GM18519 (cell line): ENCODE measurements around the gene GATA5.

Source experiments
- ATAC-seq: cut with Tn5 transposase; IDR thresholded peaks from one replicate; pipeline ENCODE4 v1.9.1; 2021; ENCODE audit warnings: mild to moderate bottlenecking, moderate library complexity; ENCODE audit not compliant: unreplicated experiment, low FRiP score

Gene GATA5, protein sequence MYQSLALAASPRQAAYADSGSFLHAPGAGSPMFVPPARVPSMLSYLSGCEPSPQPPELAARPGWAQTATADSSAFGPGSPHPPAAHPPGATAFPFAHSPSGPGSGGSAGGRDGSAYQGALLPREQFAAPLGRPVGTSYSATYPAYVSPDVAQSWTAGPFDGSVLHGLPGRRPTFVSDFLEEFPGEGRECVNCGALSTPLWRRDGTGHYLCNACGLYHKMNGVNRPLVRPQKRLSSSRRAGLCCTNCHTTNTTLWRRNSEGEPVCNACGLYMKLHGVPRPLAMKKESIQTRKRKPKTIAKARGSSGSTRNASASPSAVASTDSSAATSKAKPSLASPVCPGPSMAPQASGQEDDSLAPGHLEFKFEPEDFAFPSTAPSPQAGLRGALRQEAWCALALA

DNA sequence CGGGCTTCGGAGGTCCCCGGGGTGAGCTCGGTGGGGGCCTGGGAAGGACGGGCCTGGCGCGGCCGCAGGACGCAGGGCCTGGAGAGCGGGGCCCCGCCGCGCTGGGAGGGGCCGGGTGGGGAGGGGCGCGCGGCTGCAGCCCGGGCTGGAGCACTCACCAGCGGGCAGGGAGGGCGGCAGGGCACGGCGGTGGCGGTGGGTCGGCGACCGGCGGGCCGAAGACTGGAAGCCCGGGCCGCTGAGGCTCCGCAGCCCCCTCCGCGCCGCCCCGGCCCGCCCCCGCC, at the start of gene GATA5:
TSS of gene GATA5 (minus strand) at position 224 of the 284 bp plus-strand sequence. CDS start 474 bp downstream, outside the sequence.
- no peak for ATAC-seq

DNA sequence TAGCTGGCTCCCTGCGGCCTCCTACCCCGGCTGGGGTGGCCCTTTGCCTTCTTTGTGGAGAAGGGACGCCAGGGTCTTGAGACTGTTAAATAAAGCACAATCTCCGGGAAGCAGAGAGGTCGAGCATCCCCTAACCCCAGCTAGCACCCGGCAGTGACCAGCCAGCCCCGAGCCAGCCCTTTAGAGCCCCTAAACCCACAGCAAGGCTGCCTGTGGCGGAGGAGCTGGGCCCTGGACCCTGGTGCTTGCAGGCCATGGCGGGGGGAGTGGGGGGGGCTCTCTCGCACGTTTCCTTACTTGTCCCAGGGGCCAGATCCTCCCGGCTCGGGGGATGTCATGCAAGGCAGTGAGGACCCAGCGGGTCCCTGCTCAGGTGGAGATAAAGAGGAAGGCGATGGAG, 49.2 kb upstream of the GATA5 start:
- no peak for ATAC-seq

DNA sequence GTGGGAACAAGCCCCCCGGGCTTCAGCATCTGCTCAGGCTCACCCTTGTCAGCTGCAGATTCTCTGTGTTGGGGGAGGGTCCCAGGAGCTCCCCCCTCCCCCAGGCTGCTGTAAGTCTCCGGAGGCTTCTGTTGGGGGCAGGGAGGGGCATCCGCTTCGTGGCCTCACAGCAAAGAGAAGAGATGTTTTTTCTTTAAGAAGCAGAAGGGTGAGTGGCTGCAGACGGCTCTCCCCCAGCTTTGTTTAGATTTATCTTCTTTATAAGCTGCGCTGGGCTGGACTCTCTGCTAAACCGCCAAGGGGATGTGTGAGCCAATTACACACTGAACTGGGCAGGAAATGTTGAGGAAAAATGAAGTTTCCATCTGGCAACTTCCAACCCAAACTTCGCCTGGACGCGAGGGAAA, 48.7 kb upstream of the GATA5 start:
- no peak for ATAC-seq

DNA sequence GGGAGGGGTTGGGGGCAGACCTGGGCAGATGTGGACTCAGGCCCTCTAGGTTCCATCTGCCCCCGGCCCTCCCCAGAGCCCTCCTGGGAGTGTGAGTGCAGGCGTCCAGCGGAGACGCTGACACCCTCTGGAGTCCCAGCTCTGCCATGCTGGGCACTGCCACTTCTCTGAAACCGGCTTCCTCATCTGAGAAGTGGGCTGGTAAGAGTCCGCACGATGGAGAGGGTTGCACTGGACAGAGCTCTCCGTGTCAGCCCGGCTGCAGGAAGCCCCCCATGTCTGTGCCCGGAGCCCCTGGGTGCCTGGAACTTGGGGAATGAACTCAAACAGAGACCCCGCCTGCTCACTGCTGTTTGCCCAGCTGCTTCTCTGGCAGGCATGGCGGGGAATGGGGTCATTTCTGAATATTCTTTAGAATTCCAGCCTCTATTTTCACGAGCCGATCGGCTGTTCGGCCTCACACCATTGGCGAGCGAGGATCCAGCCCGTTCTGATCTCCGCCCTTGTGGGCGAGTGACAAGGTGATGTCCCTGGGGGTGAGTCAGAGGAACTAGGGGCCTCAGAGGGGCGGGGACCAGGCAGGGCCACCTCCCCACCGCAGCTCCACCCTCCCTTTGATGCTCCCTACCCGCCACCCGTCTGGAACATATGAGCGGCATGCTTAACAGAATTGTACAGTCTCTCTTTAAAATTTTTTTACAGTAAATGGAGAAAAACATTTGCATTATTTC, 47.8 kb upstream of the GATA5 start:
- ATAC-seq, result no peak

DNA sequence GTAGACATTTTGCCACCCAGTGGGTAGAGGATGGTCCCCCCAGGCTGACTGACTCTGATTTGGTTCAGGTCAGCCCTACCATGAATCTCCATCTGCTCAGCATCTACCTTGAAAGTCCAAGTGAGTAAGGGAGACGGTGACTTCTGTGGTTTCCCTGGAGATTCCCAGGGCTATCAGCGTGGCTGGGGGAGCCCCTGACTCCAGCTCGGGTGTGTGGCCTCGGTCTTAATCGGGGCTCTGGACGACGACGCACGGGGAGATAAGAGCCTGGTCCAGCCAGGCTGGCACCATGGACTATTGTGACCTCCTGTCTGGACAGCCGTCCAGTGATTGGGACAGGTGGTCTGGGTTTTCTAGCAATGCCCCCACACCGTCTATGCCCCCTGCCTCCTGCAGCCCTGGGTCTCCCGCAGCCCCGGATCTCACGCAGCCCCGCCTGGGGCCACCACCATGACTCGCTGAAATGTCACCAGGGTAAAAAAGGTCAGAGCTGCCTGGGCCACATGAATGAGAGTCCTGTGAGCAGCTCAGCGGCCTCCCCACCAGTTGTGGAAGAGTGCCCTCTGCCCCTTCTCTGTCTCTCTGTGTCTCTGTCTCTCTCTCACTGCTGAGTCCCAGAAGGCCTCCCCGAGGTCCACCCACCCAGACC, 47.1 kb upstream of the GATA5 start:
- no peak for ATAC-seq

DNA sequence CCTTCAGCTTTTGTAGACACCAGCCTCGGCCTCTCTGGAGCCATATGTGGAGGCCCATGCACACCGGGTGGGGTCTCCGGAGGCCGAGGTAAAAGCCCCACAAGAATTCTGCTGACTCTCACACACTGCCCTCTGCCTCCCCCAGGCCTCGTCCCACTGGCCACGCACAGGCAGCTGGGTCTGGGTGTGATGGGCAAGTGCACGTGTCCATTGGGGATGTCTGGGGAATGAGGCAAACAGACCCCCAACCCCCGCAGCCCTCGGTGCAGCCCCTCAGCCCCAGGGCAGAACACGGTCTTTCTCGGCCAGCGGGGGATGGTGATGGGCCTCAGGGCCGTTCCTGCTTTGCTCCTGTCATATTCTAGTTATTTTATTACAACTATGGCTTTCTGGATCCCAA, 44.0 kb upstream of the GATA5 start:
- no peak for ATAC-seq

DNA sequence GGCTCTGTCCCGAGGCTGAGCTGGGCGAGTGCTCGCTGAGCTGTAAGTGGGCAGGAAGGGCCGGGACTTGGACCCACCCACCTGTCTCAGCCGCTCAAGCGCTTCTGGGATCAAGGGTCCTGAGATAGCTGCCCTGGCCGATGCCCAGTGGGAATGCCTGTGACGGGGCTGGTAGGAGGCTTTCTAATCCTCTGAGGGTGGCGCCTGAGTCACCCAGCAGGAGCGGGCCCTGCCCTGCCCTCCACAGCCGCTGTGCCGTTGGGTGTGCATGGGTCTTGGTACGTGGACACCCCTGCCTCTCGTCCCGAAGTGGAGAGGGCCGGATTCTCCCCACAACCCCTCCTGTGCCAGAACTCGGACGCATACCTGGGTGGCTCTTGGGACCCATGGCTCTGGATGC, 43.1 kb upstream of the GATA5 start:
- ATAC-seq, result no peak

DNA sequence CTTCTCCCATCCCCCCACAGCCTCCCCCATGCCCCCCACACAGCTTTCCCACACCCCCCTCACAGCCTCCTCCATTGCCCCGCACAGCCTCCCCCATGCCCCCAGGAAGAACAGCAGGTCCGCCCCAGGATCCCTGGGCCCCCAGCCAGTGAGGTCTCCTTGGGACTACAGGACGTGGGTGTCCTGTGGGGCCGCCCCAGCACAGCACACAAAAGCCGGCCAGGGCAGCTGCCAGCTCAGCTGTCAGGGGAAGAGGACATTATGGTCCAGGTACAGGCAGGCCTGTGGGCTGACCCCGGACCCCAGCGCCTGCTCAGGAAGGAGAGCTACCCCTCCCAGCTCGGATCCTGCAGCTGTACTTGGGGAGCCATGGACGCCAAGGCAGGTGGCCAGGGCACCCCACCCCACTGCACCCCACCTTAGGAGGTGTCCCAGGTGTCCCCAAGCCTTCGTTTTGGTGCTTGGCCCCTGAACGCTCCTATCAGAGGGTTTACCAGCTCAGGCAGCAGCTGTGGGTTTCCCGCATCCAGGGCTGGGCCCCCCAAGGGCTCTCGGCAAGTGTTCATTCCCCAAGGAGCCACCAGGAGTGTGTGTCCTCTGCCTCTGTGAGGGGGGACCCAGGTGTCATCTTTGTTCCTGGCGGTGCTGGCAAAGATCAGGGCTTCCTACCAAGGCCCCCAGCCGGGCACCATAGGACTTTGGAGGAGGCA, 42.3 kb upstream of the GATA5 start:
- no peak for ATAC-seq

DNA sequence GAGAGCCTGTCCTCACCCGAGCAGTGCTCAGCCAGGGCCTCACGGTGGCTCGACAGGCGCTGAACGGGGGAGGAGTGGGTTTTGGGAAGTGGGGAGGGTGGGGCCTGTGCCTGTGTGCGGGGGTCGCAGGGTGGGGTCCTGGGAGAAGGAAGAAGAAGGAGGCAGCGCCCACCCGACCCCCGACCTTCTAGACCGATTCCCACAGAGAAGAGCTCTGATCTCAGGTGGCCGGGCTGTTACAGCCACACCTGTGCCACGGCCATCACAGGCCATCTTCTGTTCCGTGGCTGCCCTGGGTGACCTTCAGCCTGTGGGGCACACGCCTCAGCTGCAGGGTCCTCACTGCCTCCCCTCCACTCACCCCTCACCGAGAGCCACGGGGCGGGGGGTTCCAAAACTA, 41.4 kb upstream of the GATA5 start:
- no peak for ATAC-seq

DNA sequence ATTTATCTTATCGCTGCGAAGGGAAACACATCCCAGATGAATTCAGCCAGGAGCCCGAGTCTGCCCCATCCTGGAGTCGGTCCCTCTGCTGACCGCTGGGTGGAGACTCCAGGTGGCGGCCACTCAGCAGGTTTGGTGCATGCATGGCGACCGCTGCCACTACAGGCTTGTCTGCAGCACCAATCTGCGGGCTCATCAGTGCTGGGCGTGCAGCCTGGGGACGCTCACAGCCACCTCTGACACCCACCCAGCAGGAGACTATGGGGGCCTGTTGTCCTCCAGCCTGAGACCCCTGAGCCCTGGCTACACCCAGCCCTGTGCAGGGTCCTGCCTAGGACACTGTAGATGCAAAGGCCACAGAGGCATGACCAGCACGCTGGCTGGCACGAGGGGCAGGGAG, 40.5 kb upstream of the GATA5 start:
- no peak for ATAC-seq

DNA sequence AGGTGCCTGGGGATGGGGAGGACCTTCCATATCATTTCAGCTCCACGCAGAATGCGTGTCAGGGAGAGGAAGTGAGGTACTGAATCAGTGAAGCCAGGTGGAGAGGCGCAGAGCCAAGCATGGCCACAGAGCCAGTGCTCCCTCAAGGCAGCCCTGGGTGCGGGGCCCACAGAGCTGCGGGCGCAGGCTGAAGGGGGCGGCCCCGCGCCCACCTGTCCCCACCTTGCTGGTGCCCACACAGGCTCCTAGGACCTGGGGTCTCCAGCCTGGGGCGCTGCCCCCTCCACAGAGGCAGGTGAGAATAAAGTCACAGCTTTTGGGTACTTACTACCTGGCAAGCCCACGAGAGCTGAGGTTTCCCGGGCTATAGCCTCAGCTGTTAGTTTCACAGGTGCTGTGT, 40.0 kb upstream of the GATA5 start:
- no peak for ATAC-seq

DNA sequence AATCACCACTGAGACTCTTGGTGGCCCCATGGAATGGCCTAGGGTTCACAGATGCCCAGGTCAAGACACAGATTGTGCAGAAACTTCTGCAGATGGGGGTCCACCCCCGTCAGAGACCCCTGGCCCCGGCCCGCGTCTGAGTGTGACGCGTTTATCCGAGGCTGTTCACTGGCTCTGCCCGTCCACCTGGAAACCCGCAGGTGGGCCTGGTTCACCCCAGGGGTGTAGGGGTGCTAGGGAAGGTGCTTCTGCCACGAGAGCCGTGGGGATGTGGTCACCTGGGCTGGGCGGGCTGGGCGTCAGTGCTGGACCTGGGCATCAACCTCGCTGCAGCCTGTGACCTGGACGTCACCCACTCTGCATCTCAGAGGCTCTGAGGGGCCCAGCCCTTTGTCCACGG, 39.5 kb upstream of the GATA5 start:
- no peak for ATAC-seq

DNA sequence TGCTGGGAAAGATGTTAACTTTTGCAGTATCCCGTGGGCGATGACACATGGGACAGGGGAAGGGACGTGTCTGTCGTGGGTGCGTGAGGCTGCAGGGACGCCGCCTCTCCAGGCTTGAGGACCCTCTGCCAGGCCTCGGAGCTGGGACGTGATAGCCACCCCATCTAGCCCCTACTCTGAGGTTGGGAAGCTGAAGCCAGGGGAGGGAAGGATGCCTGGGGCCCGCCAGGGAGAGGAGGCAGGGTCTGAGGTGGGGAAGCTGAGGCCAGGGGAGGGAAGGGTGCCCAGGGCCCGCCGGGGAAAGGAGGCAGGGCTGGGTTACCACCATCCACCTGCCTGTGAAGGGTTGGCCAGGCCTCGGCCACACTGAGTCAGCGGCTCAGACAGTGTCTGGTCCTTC, 38.2 kb upstream of the GATA5 start:
- ATAC-seq, result no peak

DNA sequence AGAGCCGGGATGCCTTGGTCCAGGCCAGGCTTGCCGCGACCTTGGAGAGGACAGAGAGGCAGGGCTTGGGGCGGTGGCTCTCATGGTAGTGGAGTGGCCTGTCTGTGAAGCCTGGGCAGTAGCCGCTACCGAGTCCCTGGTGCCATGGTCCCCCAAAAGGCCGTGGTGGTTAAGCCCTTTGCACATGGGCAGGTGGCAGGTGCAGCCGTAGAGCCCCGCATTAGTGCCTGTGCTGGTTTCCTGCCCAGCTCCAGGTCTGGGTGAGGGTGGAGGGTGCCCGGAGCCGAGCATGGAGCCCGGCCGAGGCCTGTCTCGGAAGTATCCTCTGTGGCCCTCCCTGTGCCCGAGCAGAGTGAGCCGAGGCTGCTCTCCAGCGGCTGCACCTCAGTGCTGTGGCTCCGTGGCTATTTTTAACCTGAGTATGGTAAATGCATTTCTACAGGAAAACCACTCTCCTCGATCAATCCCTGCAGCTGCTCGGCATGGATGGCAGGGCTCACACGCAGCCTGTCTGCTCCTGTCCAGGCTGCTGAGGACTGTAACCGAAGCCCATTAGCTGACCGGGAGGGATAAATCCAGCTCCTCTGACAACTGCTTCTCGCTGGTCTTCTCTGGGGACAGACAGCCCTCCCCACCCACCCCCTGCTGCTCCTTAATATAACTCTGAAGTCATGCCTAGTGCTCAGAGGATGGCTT, 36.3 kb upstream of the GATA5 start:
- no peak for ATAC-seq

DNA sequence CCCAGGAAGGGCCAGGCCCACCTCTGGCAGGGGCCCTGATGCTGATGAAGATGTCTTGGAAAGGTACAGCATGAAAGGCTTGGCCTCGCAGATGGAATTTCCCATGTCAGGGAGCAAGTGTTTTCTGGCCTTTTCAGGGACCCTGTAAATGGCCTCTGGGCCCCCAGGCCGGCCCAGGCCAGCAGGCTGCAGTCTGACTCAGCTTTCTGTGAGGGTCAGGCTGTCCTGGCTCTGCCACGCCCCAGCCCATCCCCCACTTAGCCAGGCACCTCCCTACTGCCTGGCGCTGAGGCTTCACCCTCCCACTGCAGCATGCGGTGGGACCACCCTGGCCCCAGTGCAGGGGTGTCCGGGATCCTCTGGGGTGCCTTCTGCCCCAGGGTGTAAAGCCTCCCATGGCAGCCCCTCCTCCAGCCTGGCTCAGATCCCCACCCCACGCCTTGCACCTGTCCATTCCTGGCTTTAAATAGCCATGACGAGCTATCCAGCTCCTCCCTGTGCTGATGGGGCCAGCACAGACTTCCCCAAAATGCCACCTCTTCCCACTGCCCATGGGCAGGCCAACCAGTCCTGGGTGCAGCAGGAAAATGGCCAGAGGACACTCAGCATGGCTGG, 35.6 kb upstream of the GATA5 start:
- ATAC-seq, result no peak

DNA sequence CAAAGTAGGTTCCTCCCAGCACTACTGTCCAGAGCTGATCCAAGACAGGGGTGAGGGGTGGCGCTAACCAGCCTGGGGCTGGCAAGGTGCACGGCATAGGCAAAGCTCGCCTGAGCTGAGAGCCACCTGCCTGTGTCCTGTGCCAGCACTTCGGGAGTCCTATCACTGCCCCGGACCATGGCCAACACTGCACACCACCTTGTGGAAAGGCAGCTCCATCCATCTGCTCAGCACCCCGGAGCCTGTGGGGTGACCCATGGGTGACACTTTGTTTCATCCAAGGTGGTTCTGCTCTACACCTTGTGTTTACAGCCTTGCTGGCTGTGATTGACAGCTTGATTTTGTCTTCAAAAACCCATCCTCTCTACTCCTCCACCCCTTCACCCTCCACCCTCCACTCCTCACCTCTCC, 32.9 kb upstream of the GATA5 start:
- no peak for ATAC-seq

DNA sequence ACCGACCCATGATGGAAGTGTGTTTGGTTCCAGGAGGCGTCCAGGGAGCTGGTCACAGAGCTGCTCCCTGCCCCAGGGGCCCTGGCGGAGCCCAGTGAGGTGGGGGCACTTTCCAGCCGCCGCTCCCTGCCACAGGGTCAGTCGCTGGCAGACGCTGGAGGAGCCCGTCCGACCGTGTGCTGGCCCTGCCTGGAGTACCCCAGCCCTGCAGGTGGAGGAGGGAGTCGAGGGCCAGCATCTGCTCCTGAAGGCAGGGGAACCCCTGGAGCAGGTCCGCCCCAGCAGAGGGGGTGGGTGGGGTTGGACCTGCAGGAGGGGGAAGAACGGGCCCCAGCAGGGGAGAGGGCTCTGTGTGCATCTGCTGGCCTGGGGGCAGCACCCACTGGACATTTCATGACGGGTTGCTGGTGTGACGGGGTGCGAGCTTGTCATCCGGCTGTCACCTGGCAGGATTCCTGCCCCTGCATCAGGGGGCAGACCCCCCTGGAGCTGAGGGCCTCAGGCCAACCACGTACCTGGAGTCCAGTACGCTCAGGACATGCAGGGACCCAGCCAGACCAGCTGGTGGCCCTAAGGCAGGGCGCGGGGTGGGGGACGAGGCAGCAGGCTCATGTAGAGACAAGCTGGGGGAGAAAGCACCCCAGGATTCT, 32.3 kb upstream of the GATA5 start:
- no peak for ATAC-seq

DNA sequence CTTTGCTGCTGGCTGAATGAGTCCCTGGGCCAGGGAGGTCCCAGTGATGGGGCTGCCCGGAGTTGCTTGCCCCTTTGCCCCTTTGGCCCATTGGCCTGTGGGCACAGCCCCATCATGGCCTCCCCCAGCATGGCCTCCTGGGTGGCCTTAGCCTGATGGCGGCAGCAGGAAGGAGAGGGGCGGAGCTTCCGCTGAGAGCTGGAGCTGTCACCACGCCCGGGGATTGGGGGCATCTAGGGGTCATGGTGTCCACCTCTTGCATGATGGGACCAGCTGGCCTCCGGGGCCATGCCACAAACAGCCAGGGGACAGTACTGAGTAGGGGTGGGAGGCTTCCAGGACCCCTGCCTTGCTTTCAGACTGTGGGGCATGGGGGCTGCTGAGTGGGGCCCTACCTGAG, 31.5 kb upstream of the GATA5 start:
- ATAC-seq, result no peak

DNA sequence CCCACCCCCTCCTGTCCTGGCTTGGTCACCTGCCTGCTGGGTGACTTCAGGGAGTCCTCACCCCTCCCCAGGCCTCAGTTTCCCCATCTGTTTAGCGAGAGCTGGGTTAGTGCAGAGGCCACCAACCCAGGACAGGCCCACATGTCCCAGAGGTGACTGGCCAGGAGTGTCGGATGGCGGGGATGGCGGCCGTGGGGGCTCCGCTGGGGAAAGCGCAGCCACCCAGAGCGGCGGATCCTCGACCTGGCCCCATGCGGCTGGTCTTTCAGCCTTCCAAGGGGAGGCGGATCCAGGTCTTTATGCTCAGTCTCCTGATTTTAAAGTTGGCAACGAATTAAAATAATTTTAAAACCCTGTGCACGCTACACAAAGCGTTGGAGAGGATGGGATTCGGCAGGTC, 31.0 kb upstream of the GATA5 start:
- no peak for ATAC-seq

DNA sequence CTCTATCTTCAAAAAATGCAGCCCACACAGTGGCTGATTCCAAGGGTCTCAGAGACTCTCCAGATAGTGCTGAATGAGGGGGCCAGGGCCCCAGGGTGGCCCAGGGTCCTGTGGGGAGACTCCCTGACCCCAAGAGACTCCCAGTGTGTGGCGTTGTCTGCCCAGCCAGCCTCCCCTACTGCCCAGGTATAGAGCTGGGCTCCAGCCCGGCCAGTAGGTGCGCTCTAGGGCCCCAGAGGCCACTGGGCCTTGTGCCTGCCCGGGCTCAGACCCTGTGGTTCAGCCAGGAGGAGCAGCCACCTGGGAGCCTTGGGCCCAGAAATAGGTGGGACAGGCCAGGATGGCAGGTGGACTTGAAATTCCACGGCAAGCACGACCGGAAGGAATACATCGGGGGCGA, 30.3 kb upstream of the GATA5 start:
- ATAC-seq, result no peak
